ACC112 (cell line): ENCODE results near the gene DMXL2.
A peak's percentile ranks its signal among the peaks of the same experiment; 100 is the strongest.
"Not testable (repeated sequence)": the region's sequence is repeated elsewhere in the genome, so short reads cannot be mapped to it uniquely, and the experiment has no call there.

Source experiments
- H2AFZ ChIP-seq: fragments of 200-600 bp; sonication (generic); one replicate; pipeline ENCODE4 v1.6.0; 2017; ENCODE audit warnings: antibody characterized with exemption, low read length; ENCODE audit not compliant: unreplicated experiment
- H3K27ac ChIP-seq: fragments of 200-600 bp; sonication (generic); 2 replicates; pipeline ENCODE4 v1.5.1; 2014; ENCODE audit warnings: low read depth, mild to moderate bottlenecking, antibody characterized with exemption, low read length, moderate library complexity
- H3K27me3 ChIP-seq: fragments of 200-600 bp; sonication (generic); 2 replicates; pipeline ENCODE4 v1.6.1; 2014; ENCODE audit warnings: mild to moderate bottlenecking, antibody characterized with exemption, low read length, moderate library complexity, mixed read lengths; ENCODE audit not compliant: insufficient read depth
- H3K36me3 ChIP-seq: fragments of 200-600 bp; sonication (generic); 2 replicates; pipeline ENCODE4 v1.6.1; 2016; ENCODE audit warnings: mild to moderate bottlenecking, antibody characterized with exemption, low read length, moderate library complexity, mixed read lengths; ENCODE audit not compliant: insufficient read depth
- H3K4me1 ChIP-seq: fragments of 200-600 bp; sonication (generic); one replicate; pipeline ENCODE4 v1.6.1; 2016; ENCODE audit warnings: low read length, mixed read lengths; ENCODE audit not compliant: insufficient read depth, unreplicated experiment, control insufficient read depth
- H3K4me3 ChIP-seq: fragments of 200-600 bp; sonication (generic); 2 replicates; pipeline ENCODE4 v1.5.1; 2014; ENCODE audit warnings: mild to moderate bottlenecking, low read depth, low read length
- H3K79me2 ChIP-seq: fragments of 200-600 bp; sonication (generic); one replicate; pipeline ENCODE4 v1.6.0; 2016; ENCODE audit warnings: low read length; ENCODE audit not compliant: control insufficient read depth, unreplicated experiment, insufficient read depth

DMXL2 gene, protein sequence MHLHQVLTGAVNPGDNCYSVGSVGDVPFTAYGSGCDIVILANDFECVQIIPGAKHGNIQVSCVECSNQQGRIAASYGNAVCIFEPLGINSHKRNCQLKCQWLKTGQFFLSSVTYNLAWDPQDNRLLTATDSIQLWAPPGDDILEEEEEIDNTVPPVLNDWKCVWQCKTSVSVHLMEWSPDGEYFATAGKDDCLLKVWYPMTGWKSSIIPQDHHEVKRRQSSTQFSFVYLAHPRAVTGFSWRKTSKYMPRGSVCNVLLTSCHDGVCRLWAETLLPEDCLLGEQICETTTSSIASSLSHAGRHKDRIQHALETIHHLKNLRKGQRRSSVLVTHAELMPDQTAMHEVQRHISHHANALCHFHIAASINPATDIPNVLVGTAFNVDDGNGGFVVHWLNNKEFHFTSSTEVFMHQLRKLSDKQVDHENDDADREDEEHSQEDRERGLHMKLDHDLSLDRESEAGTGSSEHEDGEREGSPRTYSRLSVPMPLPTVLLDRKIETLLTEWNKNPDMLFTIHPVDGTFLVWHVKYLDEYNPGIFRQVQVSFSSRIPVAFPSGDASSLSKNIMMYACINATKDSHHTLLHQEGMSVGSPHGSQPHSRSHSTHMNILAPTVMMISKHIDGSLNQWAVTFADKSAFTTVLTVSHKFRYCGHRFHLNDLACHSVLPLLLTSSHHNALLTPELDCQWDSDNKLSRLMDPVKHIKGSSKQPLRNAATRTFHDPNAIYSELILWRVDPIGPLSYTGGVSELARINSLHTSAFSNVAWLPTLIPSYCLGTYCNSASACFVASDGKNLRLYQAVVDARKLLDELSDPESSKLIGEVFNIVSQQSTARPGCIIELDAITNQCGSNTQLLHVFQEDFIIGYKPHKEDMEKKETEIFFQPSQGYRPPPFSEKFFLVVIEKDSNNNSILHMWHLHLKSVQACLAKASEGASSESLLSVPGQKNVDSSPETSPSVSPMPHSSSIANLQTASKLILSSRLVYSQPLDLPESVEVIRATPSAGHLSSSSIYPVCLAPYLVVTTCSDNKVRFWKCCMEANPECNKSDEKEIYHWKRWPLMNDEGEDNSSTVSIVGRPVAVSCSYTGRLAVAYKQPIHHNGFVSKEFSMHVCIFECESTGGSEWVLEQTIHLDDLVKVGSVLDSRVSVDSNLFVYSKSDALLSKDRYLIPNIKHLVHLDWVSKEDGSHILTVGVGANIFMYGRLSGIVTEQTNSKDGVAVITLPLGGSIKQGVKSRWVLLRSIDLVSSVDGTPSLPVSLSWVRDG (N-terminal part only)

DNA sequence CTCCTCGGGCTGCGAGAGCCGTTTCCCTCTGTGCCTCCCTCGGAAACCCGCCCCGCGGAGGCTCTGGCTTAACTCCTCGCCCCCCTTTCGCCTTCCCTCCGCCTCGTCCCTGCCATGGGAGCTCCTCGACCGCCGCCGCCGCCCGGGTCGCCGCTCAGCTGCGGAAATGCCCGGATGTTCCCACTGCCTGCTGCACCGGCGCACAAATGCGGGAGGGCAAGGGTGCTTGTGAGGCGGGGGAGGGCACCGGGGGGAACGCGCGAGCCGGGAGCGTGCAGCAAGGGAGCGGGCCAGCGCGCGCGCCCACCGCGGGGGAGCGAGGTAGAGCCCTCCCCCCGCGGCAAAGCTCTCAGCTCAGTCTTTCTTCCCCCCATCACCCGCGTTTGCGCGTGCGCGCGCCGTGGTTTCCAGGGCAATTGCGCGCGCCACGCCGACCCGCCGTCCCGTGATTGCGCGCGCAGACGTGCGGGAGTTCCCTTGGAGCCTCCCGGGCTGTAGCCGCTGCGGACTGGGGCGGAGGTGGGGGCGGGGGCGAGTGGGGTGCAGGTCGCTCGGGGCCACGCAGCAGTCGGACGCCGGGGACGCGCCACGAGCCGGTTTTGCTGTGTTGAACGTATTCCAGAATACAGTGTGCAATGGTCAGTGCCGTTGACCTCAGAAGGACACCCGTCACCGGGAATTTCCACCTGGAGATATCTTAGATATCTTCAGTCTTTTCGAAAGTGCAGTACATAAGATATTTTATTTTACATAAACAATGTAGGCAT lies at the start of gene DMXL2:
Gene DMXL2 (minus strand): TSS at position 168 of the 767 bp plus-strand sequence. CDS start 226 bp downstream, outside the sequence.
- no peaks in the 10 kb centered on the region for H3K27me3 ChIP-seq
- peak within 1 kb of the TSS; percentile 30; the same call in 1 of the 2 replicates for H3K27ac ChIP-seq
- H3K36me3 ChIP-seq = no peaks in the 10 kb centered on the region
- peak within 1 kb of the TSS; percentile 93 for H3K4me3 ChIP-seq
- H3K4me1 ChIP-seq = peaks cover 15% of the 10 kb centered on the region
- H3K79me2 ChIP-seq = peaks cover 29% of the 10 kb centered on the region
- peak within 1 kb of the TSS; percentile 96 for H2AFZ ChIP-seq

DNA sequence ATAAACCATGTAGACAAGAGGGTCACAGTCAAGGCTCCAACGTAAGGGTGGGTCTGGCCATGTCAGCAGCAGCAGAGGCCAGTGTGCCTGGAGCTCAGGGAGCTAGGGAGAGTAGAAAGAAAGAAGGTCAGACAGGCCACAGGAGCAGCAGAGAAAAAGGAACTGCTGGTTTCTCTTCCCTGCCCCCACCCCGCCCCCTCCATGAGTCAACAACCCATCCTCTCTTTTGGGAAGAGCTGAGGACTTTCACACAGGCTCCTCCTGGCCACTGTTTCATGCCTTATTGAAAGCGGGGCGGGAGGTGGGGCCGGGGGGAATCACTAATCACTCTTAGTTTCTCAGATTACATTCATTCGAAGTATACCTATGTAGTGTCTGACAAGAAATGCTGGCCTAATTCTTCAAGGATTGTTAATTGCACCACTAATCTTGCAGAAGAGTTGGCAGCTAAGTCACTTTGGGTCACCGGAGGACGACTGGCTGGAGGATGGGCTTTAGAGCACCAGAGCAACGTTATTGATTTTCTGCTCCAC lies 49.6 kb upstream of the DMXL2 start:
- H3K4me1 ChIP-seq = no peaks in the 10 kb centered on the region
- H3K36me3 ChIP-seq = no peaks in the 10 kb centered on the region
- no peak overlapping the region for H2AFZ ChIP-seq
- H3K27me3 ChIP-seq = peaks cover 65% of the 10 kb centered on the region
- no peak overlapping the region for H3K27ac ChIP-seq
- no peaks in the 10 kb centered on the region for H3K79me2 ChIP-seq
- H3K4me3 ChIP-seq = no peak overlapping the region

DNA sequence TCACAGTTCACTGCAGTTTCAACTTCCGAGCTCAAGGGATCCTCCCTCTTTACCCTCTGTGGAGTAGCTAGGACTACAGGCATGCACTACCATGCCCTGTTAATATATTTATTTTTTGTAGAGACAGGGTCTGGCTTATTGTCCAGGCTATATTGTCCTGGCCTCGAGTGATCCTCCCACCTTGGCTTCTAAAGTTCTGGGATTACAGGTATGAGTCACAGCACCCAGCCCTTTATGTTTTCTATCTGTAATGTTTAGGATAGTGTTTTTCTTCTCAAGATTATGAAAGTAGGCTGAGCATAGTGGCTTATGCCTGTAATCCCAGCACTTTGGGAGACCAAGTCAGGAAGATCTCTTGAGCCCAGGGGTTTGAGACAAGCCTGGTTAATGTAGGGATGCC lies 46.8 kb upstream of the DMXL2 start:
- H3K79me2 ChIP-seq = no peaks in the 10 kb centered on the region
- no peak overlapping the region for H2AFZ ChIP-seq
- H3K4me3 ChIP-seq = no peak overlapping the region
- H3K4me1 ChIP-seq = no peaks in the 10 kb centered on the region
- peaks cover 52% of the 10 kb centered on the region for H3K27me3 ChIP-seq
- no peak overlapping the region for H3K27ac ChIP-seq
- no peaks in the 10 kb centered on the region for H3K36me3 ChIP-seq

DNA sequence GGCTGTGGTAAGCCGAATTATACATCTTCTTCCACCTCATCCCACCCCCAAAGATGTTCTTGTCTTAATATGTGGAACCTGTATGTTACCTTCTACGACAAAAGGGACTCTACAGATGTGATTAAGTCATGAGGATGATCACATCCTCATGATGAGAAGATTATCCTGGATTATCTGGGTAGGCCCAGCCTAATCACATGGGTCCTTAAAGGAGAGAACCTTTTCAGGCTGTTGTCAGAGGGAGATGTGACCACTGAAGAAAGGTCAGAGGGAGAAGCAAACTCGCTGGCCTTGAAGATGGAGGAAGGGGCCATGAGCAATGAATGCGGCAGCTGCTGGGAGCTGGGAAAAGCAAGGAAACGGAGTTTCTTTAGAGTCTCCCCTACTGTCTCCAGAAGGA lies 45.9 kb upstream of the DMXL2 start:
- no peak overlapping the region for H2AFZ ChIP-seq
- H3K79me2 ChIP-seq = no peaks in the 10 kb centered on the region
- no peak overlapping the region for H3K4me3 ChIP-seq
- H3K36me3 ChIP-seq = no peaks in the 10 kb centered on the region
- H3K27me3 ChIP-seq = peaks cover 47% of the 10 kb centered on the region
- H3K27ac ChIP-seq = no peak overlapping the region
- no peaks in the 10 kb centered on the region for H3K4me1 ChIP-seq

DNA sequence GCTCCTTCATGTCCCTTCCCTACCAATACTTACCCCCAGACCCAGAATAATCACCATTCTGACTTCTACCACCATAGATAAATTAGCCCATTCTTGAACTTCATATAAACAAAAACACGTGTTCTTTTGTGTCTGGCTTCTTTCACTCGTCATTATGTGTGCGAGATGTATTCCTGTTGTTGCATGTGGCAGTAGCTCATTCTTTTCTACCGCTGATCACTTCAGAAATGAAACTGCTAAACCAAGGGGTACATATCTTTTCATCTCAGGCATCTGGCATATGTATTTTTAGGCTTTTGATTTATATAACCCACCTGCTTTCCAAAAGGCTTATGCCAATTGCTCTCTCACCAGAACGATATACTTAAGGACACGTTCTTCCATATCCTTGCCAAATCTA lies 44.9 kb upstream of the DMXL2 start:
- H3K27me3 ChIP-seq = peaks cover 47% of the 10 kb centered on the region

DNA sequence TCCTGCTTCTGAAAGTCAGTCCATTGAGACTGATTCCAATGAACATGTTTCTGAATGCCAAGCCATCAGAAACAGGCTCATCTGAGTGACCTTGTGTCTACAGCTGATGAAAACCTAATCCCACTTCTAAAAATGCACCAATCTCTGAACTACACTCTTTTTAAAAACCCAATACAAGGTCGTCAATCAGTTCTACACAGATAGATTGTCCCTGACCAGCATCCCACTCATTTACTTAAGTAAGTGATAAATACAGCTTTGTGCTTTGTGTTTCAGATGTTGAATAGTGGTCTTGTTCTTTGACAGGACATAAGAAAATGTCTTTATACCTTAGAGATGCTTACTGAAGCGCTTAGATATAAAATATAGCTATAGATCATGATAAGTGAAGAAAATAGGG lies 38.5 kb upstream of the DMXL2 start:
- H3K4me3 ChIP-seq = no peak overlapping the region
- no peaks in the 10 kb centered on the region for H3K36me3 ChIP-seq
- no peaks in the 10 kb centered on the region for H3K79me2 ChIP-seq
- peaks cover 21% of the 10 kb centered on the region for H3K27me3 ChIP-seq
- no peak overlapping the region for H3K27ac ChIP-seq
- no peak overlapping the region for H2AFZ ChIP-seq
- no peaks in the 10 kb centered on the region for H3K4me1 ChIP-seq

More for the DNA sequence above, 44.9 kb upstream of the DMXL2 start:
- H3K4me1 ChIP-seq = no peaks in the 10 kb centered on the region
- H2AFZ ChIP-seq = no peak overlapping the region
- H3K79me2 ChIP-seq = no peaks in the 10 kb centered on the region
- no peak overlapping the region for H3K27ac ChIP-seq
- no peaks in the 10 kb centered on the region for H3K36me3 ChIP-seq
- no peak overlapping the region for H3K4me3 ChIP-seq

DNA sequence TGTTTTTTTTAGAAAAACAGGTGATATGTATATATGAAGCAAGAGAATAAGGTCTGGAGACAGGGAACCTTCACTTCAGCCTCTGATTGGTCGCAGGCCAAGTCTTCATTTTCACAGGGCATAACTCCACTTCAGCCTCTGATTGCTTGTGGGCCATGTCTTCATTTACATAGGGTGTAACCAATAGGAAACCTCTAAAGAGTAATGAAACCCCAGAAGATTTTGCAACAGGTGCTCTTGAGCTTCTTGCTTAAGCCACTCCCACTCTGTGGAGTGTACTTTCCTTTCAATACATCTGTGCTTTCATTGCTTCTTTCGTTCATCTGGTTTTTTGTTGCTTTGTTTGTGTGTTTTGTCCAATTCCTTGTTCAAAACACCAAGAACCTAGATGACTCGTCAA lies 36.1 kb upstream of the DMXL2 start:
- no peak overlapping the region for H2AFZ ChIP-seq
- H3K4me1 ChIP-seq = no peaks in the 10 kb centered on the region
- H3K27ac ChIP-seq = no peak overlapping the region
- H3K79me2 ChIP-seq = no peaks in the 10 kb centered on the region
- no peaks in the 10 kb centered on the region for H3K36me3 ChIP-seq
- H3K4me3 ChIP-seq = no peak overlapping the region
- H3K27me3 ChIP-seq = peaks cover 21% of the 10 kb centered on the region

DNA sequence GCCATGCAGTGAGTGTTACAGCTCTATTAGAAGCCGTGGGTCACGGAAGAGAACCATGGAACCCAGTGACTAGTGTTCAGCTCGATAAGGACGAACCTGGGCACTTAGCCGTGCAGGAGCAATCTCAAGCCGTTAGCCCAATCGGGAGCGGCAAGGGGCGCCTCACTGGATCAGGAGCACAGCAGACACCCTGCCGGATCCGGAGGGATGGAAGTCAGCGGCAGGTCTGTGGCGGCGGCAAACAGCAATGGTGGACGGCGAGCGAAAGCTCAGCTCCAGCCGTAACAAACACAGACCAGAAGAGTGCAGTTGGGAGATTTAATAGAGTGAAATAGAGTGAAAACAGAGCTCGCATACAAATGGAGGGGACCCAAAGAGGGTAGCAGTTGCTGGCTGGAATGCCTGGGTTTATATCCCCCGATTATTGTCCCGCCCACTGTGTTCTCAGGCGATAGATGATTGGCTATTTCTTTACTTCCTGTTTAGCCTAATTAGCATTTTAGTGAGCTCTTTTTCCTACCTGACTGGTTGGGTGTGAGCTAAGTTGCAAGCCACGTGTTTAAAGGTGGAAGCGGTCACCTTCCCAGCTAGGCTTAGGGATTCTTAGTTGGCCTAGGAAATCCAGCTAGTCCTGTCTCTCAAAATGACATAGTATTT lies 33.0 kb upstream of the DMXL2 start:
- not testable (repeated sequence) for H3K27ac ChIP-seq, H3K4me1 ChIP-seq, H2AFZ ChIP-seq

DNA sequence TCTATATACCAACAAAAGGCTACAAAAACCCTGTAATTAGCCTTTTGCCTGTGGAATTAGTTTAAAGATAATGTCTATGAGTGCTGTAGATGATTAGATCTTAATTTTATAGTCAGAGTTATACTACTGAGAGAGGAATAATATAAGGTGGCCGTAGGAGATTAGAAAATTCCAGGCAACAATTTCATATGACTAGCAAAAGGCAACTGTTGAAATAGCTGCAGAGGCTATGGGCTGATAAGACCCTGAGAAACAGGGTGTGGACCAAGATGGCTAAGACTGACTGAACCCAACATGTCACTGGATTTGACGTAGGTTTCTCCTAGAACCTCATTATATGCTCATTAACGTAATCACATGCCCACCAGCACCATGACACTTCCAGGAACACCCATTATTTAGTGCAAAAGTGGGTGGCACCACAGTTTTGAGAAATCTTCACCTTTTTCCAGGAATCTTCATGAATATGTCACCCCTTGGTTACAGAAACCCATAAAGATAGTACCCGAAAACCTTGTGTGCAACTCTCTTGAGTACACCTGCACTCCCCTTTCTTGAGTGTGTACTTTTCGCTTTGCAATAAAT lies 29.6 kb upstream of the DMXL2 start:
- H3K79me2 ChIP-seq = no peaks in the 10 kb centered on the region
- peaks cover 5% of the 10 kb centered on the region for H3K4me1 ChIP-seq
- no peak overlapping the region for H3K27ac ChIP-seq
- H3K4me3 ChIP-seq = no peak overlapping the region
- no peak overlapping the region for H2AFZ ChIP-seq
- no peaks in the 10 kb centered on the region for H3K36me3 ChIP-seq
- H3K27me3 ChIP-seq = no peaks in the 10 kb centered on the region

More for the DNA sequence above, 33.0 kb upstream of the DMXL2 start:
- H3K79me2 ChIP-seq, H3K4me3 ChIP-seq, H3K36me3 ChIP-seq, H3K27me3 ChIP-seq: not testable (repeated sequence)
